Ramos (cell line): Measurements from ENCODE around the gene ZYG11B.
"Not testable (repeated sequence)": the region's sequence is repeated elsewhere in the genome, so short reads cannot be mapped to it uniquely, and the experiment has no call there.

Source experiments
- in situ Hi-C: fragments of 300-500 bp; cut with MboI; formaldehyde crosslinking; loops from one replicate; pipeline ENCODE4 v1.14.3; 2022; ENCODE audit warnings: low sequenced_read_pairs; ENCODE audit not compliant: unreplicated experiment

Gene ZYG11B

GRCh38 chr1:52834798-52835197 lies 108.5 kb downstream of the ZYG11B start:
- in situ Hi-C loops, result no loop called here

GRCh38 chr1:52836035-52836434 lies 109.8 kb downstream of the ZYG11B start:
- in situ Hi-C loops, result no loop called here

GRCh38 chr1:52839175-52839574 lies 112.9 kb downstream of the ZYG11B start:
- in situ Hi-C loops, result not testable (repeated sequence)

- in situ Hi-C loops, result no loop called here
Observed at GRCh38 chr1:52842643-52843310, 116.5 kb downstream of the ZYG11B start, which contains the start of gene ZYG11A. TSS of gene ZYG11A (plus strand) at chr1:52842760. CDS start at chr1:52842884, 124 bp downstream.

GRCh38 chr1:52845119-52845518 lies 118.9 kb downstream of the ZYG11B start:
- in situ Hi-C loops, result not testable (repeated sequence)

- in situ Hi-C loops, result no loop called here
Observed at GRCh38 chr1:52848423-52848822, 122.2 kb downstream of the ZYG11B start.

GRCh38 chr1:52850951-52851350 lies 124.7 kb downstream of the ZYG11B start:
- in situ Hi-C loops, result no loop called here

- in situ Hi-C loops, result no loop called here
Observed at GRCh38 chr1:52852854-52853253, 126.6 kb downstream of the ZYG11B start.

DNA sequence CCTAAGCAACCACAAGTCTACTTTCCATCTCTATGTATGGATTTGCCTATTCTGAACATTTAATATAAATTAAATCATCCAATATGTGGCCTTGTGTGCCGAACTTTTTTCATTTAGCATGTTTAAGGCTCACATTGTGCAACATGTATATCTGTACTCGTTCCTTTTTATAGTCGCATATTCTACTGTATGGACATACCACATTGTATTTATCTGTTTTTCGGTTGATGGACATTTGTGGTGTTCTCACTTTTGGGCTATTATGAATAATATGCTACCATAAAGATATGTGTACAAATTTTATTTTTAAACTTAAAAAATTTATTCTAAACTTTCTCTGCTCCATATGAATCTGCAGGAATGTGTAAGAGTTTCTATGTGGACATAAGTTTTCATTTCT lies 129.3 kb downstream of the ZYG11B start:
- in situ Hi-C loops, result no loop called here

- in situ Hi-C loops, result no loop called here
Observed at GRCh38 chr1:52856026-52856425, 129.8 kb downstream of the ZYG11B start.

DNA sequence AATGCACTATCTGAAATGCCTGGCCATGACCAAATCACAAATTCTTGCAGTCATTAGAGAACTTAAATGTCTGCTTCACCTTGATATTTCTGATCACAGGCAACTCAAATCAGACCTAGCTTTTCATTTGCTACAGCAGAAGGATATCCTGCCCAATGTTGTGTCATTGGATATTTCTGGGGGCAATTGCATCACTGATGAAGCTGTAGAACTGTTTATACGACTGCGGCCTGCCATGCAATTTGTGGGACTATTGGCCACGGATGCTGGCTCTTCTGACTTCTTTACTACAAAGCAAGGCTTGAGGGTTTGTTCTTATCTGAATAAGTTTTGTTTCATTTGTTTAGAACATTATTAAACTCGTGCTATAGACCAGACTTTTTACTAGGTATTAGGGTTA lies 131.2 kb downstream of the ZYG11B start:
- in situ Hi-C loops, result no loop called here

DNA sequence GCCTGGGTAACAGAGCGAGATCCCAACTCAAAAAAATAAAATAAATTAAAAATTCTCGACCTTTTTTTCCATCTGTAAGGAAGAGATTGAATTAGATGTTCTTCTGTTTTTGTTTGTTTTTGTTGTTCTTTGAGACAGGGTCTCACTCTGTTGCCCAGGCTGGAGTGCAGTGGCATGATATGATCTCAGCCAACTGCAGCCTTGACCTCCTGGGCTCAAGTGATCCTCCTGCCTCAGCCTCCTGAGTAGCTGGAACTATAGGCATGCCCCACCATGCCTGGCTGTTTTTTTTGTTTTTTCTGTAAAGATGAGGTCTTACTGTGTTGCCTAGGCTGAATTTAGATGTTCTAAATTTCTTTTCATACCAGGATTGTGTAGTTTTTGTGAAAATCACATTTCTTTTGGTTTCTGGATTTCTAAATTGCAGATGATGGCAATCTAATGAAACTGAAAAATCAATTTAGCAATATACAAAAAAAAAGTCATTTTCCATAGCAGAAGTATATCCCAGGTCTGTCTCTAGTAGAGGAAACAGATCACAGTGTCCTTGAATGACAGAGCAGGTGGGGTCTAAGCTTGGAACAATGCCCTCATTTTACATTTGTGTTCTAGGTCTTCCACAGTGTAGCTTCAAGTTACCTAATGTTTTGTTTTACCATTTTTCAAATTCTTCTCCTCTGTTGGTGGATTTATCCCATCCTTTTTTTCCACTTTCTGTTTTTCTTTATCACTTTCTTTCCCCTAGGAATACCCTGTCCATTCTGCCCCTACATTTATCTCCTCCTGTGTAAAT lies 136.6 kb downstream of the ZYG11B start:
- in situ Hi-C loops, result no loop called here

GRCh38 chr1:52867087-52867863 lies 141.0 kb downstream of the ZYG11B start:
- in situ Hi-C loops, result no loop called here

DNA sequence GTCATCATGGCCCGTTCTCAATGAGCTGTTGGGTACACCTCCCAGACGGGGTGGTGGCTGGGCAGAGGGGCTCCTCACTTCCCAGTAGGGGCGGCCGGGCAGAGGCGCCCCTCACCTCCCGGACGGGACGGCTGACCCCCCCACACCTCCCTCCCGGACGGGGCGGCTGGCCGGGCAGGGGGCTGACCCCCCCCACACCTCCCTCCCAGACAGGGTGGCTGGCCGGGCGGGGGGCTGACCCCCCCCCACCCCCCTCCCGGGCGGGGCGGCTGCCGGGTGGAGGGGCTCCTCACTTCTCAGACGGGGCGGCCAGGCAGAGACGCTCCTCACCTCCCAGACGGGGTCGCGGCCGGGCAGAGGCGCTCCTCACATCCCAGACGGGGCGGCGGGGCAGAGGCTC lies 143.5 kb downstream of the ZYG11B start:
- in situ Hi-C loops, result not testable (repeated sequence)

- in situ Hi-C loops, result no loop called here
Observed at GRCh38 chr1:52876843-52877242, 150.6 kb downstream of the ZYG11B start.
